ENCODE results near the gene RASGEF1C. TPM values are rescaled to one million over a fixed set of nuclear protein-coding genes. Genes with fewer than 3 reads are reported as not detected.

Gene RASGEF1C
- total RNA-seq, 1 experiment from 2014 or later = not detected

- Histone ChIP-seq H3K36me3 (no peaks in the 10 kb centered on the region), H3K4me3 (no peak overlapping the region), H3K27me3 (replicated peaks) (no peaks in the 10 kb centered on the region), H3K9me3 (replicated peaks) (no peaks in the 10 kb centered on the region), H3K4me1 (replicated peaks) (no peaks in the 10 kb centered on the region), H3K27ac (no peak overlapping the region)
- peak in 1 of 2 experiments; percentile 36 for DNase-seq (ENCODE audit: low read depth in 1 of 2, low spot score in 2 of 2)
Observed at GRCh38 chr5:180154821-180155364, 54.1 kb downstream of the RASGEF1C start.

GRCh38 chr5:180153991-180154390, 55.0 kb downstream of the RASGEF1C start:
- H3K9me3 ChIP-seq (replicated peaks) = no peaks in the 10 kb centered on the region
- no peaks in the 10 kb centered on the region for H3K27me3 ChIP-seq (replicated peaks)
- no peak overlapping the region for H3K27ac ChIP-seq

GRCh38 chr5:180153099-180153498, 55.9 kb downstream of the RASGEF1C start:
- DNase-seq (ENCODE audit: low read depth in 1 of 2, low spot score in 2 of 2) = no peak
- H3K4me3 ChIP-seq = no peak overlapping the region

More at GRCh38 chr5:180153991-180154390, 55.0 kb downstream of the RASGEF1C start:
- DNase-seq (ENCODE audit: low read depth in 1 of 2, low spot score in 2 of 2) = peak in 1 of 2 experiments; percentile 33
- Histone ChIP-seq H3K4me1 (replicated peaks) (no peaks in the 10 kb centered on the region), H3K4me3 (no peak overlapping the region), H3K36me3 (no peaks in the 10 kb centered on the region)

GRCh38 chr5:180143656-180144364, 65.2 kb downstream of the RASGEF1C start:
- Histone ChIP-seq H3K36me3 (no peaks in the 10 kb centered on the region), H3K27me3 (replicated peaks) (peaks cover 4% of the 10 kb centered on the region; the same call in 1 of the 2 replicates), H3K27ac (no peak overlapping the region), H3K4me1 (replicated peaks) (no peaks in the 10 kb centered on the region), H3K9me3 (replicated peaks) (0 out of 2 replicates have a peak, but pooled peaks cover 3% of the 10 kb centered on the region), H3K4me3 (no peak overlapping the region)
- no peak for DNase-seq (ENCODE audit: low read depth in 1 of 2, low spot score in 2 of 2)

More at GRCh38 chr5:180153099-180153498, 55.9 kb downstream of the RASGEF1C start:
- Histone ChIP-seq H3K36me3 (no peaks in the 10 kb centered on the region), H3K4me1 (replicated peaks) (no peaks in the 10 kb centered on the region), H3K27ac (no peak overlapping the region), H3K27me3 (replicated peaks) (no peaks in the 10 kb centered on the region), H3K9me3 (replicated peaks) (no peaks in the 10 kb centered on the region)

GRCh38 chr5:180142824-180143610, 66.0 kb downstream of the RASGEF1C start:
- DNase-seq (ENCODE audit: low read depth in 1 of 2, low spot score in 2 of 2) = no peak
- H3K4me1 ChIP-seq (replicated peaks) = no peaks in the 10 kb centered on the region
- H3K27me3 ChIP-seq (replicated peaks) = peaks cover 4% of the 10 kb centered on the region; the same call in 1 of the 2 replicates

GRCh38 chr5:180142021-180142765, 66.8 kb downstream of the RASGEF1C start:
- no peak for DNase-seq (ENCODE audit: low read depth in 1 of 2, low spot score in 2 of 2)
- H3K27ac ChIP-seq = no peak overlapping the region
- H3K36me3 ChIP-seq = no peaks in the 10 kb centered on the region
- H3K27me3 ChIP-seq (replicated peaks) = peaks cover 4% of the 10 kb centered on the region; the same call in 1 of the 2 replicates
- H3K4me3 ChIP-seq = no peak overlapping the region
- H3K4me1 ChIP-seq (replicated peaks) = no peaks in the 10 kb centered on the region
- H3K9me3 ChIP-seq (replicated peaks) = peaks cover 3% of the 10 kb centered on the region; the same call in 1 of the 2 replicates

More at GRCh38 chr5:180142824-180143610, 66.0 kb downstream of the RASGEF1C start:
- Histone ChIP-seq H3K9me3 (replicated peaks) (0 out of 2 replicates have a peak, but pooled peaks cover 3% of the 10 kb centered on the region), H3K4me3 (no peak overlapping the region), H3K36me3 (no peaks in the 10 kb centered on the region), H3K27ac (no peak overlapping the region)

GRCh38 chr5:180141068-180141660, 67.8 kb downstream of the RASGEF1C start:
- Histone ChIP-seq H3K36me3 (no peaks in the 10 kb centered on the region), H3K4me3 (no peak overlapping the region), H3K27ac (no peak overlapping the region), H3K27me3 (replicated peaks) (peaks cover 4% of the 10 kb centered on the region; the same call in 1 of the 2 replicates), H3K9me3 (replicated peaks) (peaks cover 3% of the 10 kb centered on the region; the same call in 1 of the 2 replicates), H3K4me1 (replicated peaks) (no peaks in the 10 kb centered on the region)
- no peak for DNase-seq (ENCODE audit: low read depth in 1 of 2, low spot score in 2 of 2)

GRCh38 chr5:180140571-180140970, 68.4 kb downstream of the RASGEF1C start:
- Histone ChIP-seq H3K27ac (no peak overlapping the region), H3K4me1 (replicated peaks) (no peaks in the 10 kb centered on the region), H3K36me3 (no peaks in the 10 kb centered on the region), H3K4me3 (no peak overlapping the region), H3K9me3 (replicated peaks) (peaks cover 7% of the 10 kb centered on the region; the same call in 1 of the 2 replicates), H3K27me3 (replicated peaks) (peaks cover 4% of the 10 kb centered on the region; the same call in 1 of the 2 replicates)
- DNase-seq (ENCODE audit: low read depth in 1 of 2, low spot score in 2 of 2) = no peak

- peaks cover 4% of the 10 kb centered on the region; the same call in 1 of the 2 replicates for H3K27me3 ChIP-seq (replicated peaks)
- DNase-seq (ENCODE audit: low read depth in 1 of 2, low spot score in 2 of 2) = no peak
- peaks cover 7% of the 10 kb centered on the region; the same call in 1 of the 2 replicates for H3K9me3 ChIP-seq (replicated peaks)
- no peaks in the 10 kb centered on the region for H3K36me3 ChIP-seq
- no peak overlapping the region for H3K27ac ChIP-seq
- no peak overlapping the region for H3K4me3 ChIP-seq
- H3K4me1 ChIP-seq (replicated peaks) = no peaks in the 10 kb centered on the region
Observed at GRCh38 chr5:180140079-180140554, 68.9 kb downstream of the RASGEF1C start.

GRCh38 chr5:180139731-180140055, 69.3 kb downstream of the RASGEF1C start:
- H3K27ac ChIP-seq = no peak overlapping the region
- peaks cover 4% of the 10 kb centered on the region; the same call in 1 of the 2 replicates for H3K27me3 ChIP-seq (replicated peaks)
- no peak for DNase-seq (ENCODE audit: low read depth in 1 of 2, low spot score in 2 of 2)

GRCh38 chr5:180138976-180139730, 69.9 kb downstream of the RASGEF1C start:
- Histone ChIP-seq H3K27me3 (replicated peaks) (peaks cover 4% of the 10 kb centered on the region; the same call in 1 of the 2 replicates), H3K4me1 (replicated peaks) (no peaks in the 10 kb centered on the region), H3K27ac (no peak overlapping the region), H3K36me3 (no peaks in the 10 kb centered on the region), H3K4me3 (no peak overlapping the region), H3K9me3 (replicated peaks) (peaks cover 7% of the 10 kb centered on the region; the same call in 1 of the 2 replicates)
- no peak for DNase-seq (ENCODE audit: low read depth in 1 of 2, low spot score in 2 of 2)

More at GRCh38 chr5:180139731-180140055, 69.3 kb downstream of the RASGEF1C start:
- no peaks in the 10 kb centered on the region for H3K4me1 ChIP-seq (replicated peaks)
- no peak overlapping the region for H3K4me3 ChIP-seq
- H3K36me3 ChIP-seq = no peaks in the 10 kb centered on the region
- peaks cover 7% of the 10 kb centered on the region; the same call in 1 of the 2 replicates for H3K9me3 ChIP-seq (replicated peaks)

Data from SJSA1 (cell line).